PC-3 (cell line): ENCODE results near the gene C4orf36. TPM values are rescaled to one million over a fixed set of nuclear protein-coding genes. Genes with fewer than 3 reads are reported as not detected.

Source experiments
- ATAC-seq: fragments of 200-7000 bp; cut with Tn5 transposase; 2 replicates; pipeline ENCODE4 v1.9.1; 2020; ENCODE audit warnings: mild to moderate bottlenecking, moderate library complexity
- Bru-seq: library from RNA; stranded (reverse); fragments of 400-500 nt; gene quantifications from one replicate; lab custom pipeline; 2021; lab: Mats Ljungman, UMichigan
- BruChase-seq, 2 experiments: library from RNA; stranded (reverse); fragments of 400-500 nt; gene quantifications; one replicate each; lab custom pipeline; 2021; lab: Mats Ljungman, UMichigan
- BruUV-seq: library from RNA; stranded (reverse); fragments of 400-500 nt; replicated peaks from 2 replicates; lab custom pipeline; 2021; lab: Mats Ljungman, UMichigan
- CTCF ChIA-PET: fragments of 300-600 bp; sonication (Branson Sonifier 250); formaldehyde crosslinking; loops from one replicate; lab custom pipeline; 2022; ENCODE audit warnings: antibody characterized with exemption; lab: Charles Lee
- POLR2A ChIA-PET: fragments of 300-600 bp; sonication (Branson Sonifier 250); formaldehyde crosslinking; loops from one replicate; lab custom pipeline; 2022; ENCODE audit warnings: antibody characterized with exemption; ENCODE audit not compliant: unreplicated experiment; lab: Charles Lee
- DNase-seq: peaks from one replicate; pipeline ENCODE4 v3.0.0-alpha.2; 2015
- H2AFZ ChIP-seq: fragments of 300-600 bp; sonication (generic); 2 replicates; pipeline ENCODE4 v1.6.0; 2016; ENCODE audit warnings: antibody characterized with exemption, low read length
- H3F3A ChIP-seq: fragments of 300-600 bp; sonication (generic); one replicate; pipeline ENCODE4 v1.6.0; 2017; ENCODE audit warnings: antibody characterized with exemption, low read length, control low read depth, mild to moderate bottlenecking; ENCODE audit not compliant: unreplicated experiment
- H3K27ac ChIP-seq: fragments of 300-600 bp; sonication (generic); 2 replicates; pipeline ENCODE4 v1.5.1; 2016; ENCODE audit warnings: mild to moderate bottlenecking, low read length
- H3K27me3 ChIP-seq: fragments of 300-600 bp; sonication (generic); 2 replicates; pipeline ENCODE4 v1.6.1; 2016; ENCODE audit warnings: low read length, mixed read lengths
- H3K36me3 ChIP-seq: fragments of 300-600 bp; sonication (generic); 2 replicates; pipeline ENCODE4 v1.6.1; 2016; ENCODE audit warnings: low read depth, mixed run types, low read length, mixed read lengths
- H3K4me1 ChIP-seq: fragments of 300-600 bp; sonication (generic); 2 replicates; pipeline ENCODE4 v1.5.1; 2016; ENCODE audit warnings: low read length; ENCODE audit not compliant: insufficient read depth
- H3K4me2 ChIP-seq: fragments of 300-600 bp; sonication (generic); 2 replicates; pipeline ENCODE4 v1.6.0; 2016; ENCODE audit warnings: low read length
- H3K4me3 ChIP-seq: fragments of 300-600 bp; sonication (generic); 2 replicates; pipeline ENCODE4 v1.5.1; 2016; ENCODE audit warnings: mild to moderate bottlenecking, low read length, mixed read lengths
- H3K79me2 ChIP-seq: fragments of 300-600 bp; sonication (generic); 2 replicates; pipeline ENCODE4 v1.6.1; 2017; ENCODE audit warnings: low read length, mixed read lengths
- H3K9ac ChIP-seq: fragments of 300-600 bp; sonication (generic); 2 replicates; pipeline ENCODE4 v1.6.0; 2016; ENCODE audit warnings: mild to moderate bottlenecking, low read length
- H3K9me2 ChIP-seq: fragments of 300-600 bp; sonication (generic); replicated peaks from 2 replicates; pipeline ENCODE4 v1.6.1; 2016; ENCODE audit warnings: mixed run types, low read length, mixed read lengths
- H3K9me3 ChIP-seq: fragments of 300-600 bp; sonication (generic); 2 replicates; pipeline ENCODE4 v1.6.1; 2016; ENCODE audit warnings: low read length, mixed read lengths
- H4K20me1 ChIP-seq: fragments of 300-600 bp; sonication (generic); 2 replicates; pipeline ENCODE4 v1.6.1; 2016; ENCODE audit warnings: low read length, mixed read lengths
- CTCF ChIP-seq: fragments of 300-600 bp; sonication (generic); conservative IDR thresholded peaks from 2 replicates; pipeline ENCODE4 v1.5.1; 2017; ENCODE audit warnings: antibody characterized with exemption, low read depth, mild to moderate bottlenecking, low read length
- EZH2 ChIP-seq: fragments of 300-600 bp; sonication (generic); IDR thresholded peaks from one replicate; pipeline ENCODE4 v1.6.1; 2017; ENCODE audit warnings: antibody characterized with exemption, mild to moderate bottlenecking, low read length; ENCODE audit not compliant: unreplicated experiment
- EZH2phosphoT487 ChIP-seq: fragments of 300-600 bp; sonication (generic); IDR thresholded peaks from 2 replicates; pipeline ENCODE4 v1.6.1; 2018; ENCODE audit warnings: mild to moderate bottlenecking, antibody characterized with exemption, low read length, borderline replicate concordance
- intact Hi-C: fragments of 100-400 bp; cut with micrococcal nuclease; formaldehyde crosslinking; loops from 2 replicates; pipeline ENCODE4 v1.9.0; 2023
- long read RNA-seq: library from polyadenylated mRNA; unstranded; transcript quantifications from one replicate; pipeline ENCODE4 v2.0.0, GENCODE V29; 2021; ENCODE audit not compliant: unreplicated experiment
- total RNA-seq: library from RNA; depleted of rRNA; stranded (reverse); fragments of >200 nt; gene quantifications from 2 replicates; pipeline ENCODE4 v1.2.3, GENCODE V29; 2014; rRNA removed

Gene C4orf36, protein sequence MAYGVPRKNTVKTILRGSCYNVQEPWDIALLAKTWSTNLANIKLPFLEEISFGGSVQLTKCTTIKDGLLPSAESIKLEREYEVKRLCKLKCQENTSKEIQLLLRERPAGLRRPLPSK
- total RNA-seq (1.8 and 2.0 TPM in 2 replicates), Bru-seq, nascent RNA (percentile 38 among the genes with signal in this experiment), BruChase-seq, experiment 1, labeled RNA remaining after a 6-hour chase (percentile 41 among the genes with signal in this experiment), BruChase-seq, experiment 2, labeled RNA remaining after a 2-hour chase (percentile 42 among the genes with signal in this experiment)
- long read RNA-seq, partial matches to known transcripts, result 0 of 5 reads
- long read RNA-seq, other reads (novel, unspliced or antisense), result 5 of 5 reads

- intact Hi-C loops, result loop anchor here (1.0 to 10.0 kb wide), 2 partner anchors 61 to 217 kb away; no protein-coding TSS in a partner anchor
- no peaks in the 10 kb centered on the region for H3F3A ChIP-seq
These were observed at the start of gene C4orf36 for GRCh38 chr4:86891762-86892635. C4orf36 (minus strand) TSS chr4:86892422; CDS start chr4:86891520, 902 bp downstream.

DNA sequence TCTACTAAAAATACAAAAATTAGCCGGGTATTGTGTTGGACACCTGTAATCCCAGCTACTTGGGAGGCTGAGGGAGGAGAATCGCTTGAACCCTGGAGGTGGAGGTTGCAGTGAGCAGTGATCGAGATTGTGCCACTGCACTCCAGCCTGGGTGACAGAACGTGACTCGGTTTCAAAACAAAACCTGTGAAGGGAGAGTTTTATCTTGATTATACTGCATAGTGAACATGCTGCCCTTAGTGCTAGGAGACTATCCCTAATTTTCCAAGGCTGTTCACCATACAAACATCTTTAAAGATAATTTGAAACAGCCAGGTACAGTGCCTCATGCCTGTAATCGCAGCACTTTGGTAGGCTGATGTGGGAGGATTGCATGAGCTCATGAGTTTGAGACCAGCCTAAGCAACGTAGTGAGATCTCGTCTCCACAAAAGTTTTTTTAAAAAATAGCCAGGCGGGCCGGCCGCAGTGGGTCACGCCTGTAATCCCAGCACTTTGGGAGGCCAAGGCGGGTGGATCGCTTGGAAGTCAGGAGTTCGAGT, 48.8 kb upstream of the C4orf36 start:
- BruUV-seq, result no TSS peak
- DNase-seq (no peak), ATAC-seq (no peak)
- Histone ChIP-seq H3K9ac (no peak overlapping the region), H4K20me1 (no peaks in the 10 kb centered on the region), H3K4me1 (peaks cover 36% of the 10 kb centered on the region), H3K27ac (no peak overlapping the region), H3K9me3 (no peaks in the 10 kb centered on the region), H3K27me3 (no peaks in the 10 kb centered on the region), H3K79me2 (peaks cover 68% of the 10 kb centered on the region), H3K4me2 (no peak overlapping the region), H3F3A (no peaks in the 10 kb centered on the region), H2AFZ (no peak overlapping the region), H3K9me2 (no peaks in the 10 kb centered on the region), H3K4me3 (no peak overlapping the region), H3K36me3 (no peaks in the 10 kb centered on the region)
- TF ChIP-seq EZH2phosphoT487 (no peak), CTCF (no peak), EZH2 (no peak)
- ChIA-PET POLR2A (no interaction called here), CTCF (no interaction called here)
- intact Hi-C loops, result no loop called here

More at GRCh38 chr4:86891762-86892635, at the start of gene C4orf36:
- Histone ChIP-seq H3K9me3 (no peaks in the 10 kb centered on the region), H3K4me1 (peaks cover 29% of the 10 kb centered on the region), H3K4me2 (peak within 1 kb of the TSS; percentile 94), H4K20me1 (no peaks in the 10 kb centered on the region), H3K79me2 (no peaks in the 10 kb centered on the region), H2AFZ (peak within 1 kb of the TSS; percentile 84), H3K9ac (peak within 1 kb of the TSS; percentile 94), H3K4me3 (peak within 1 kb of the TSS; percentile 78), H3K27me3 (no peaks in the 10 kb centered on the region), H3K9me2 (no peaks in the 10 kb centered on the region), H3K27ac (peak within 1 kb of the TSS; percentile 87), H3K36me3 (no peaks in the 10 kb centered on the region)
- TF ChIP-seq EZH2 (no peak), CTCF (0 out of 2 replicates have a peak, but pooled peaks have one; percentile 16)
- peak; percentile 84 for ATAC-seq
- BruUV-seq, result no TSS peak
- DNase-seq, result peak; percentile 81
- POLR2A ChIA-PET, result interaction anchor here (0.8 kb wide), 1 partner anchor 208 kb away, joined by 7 read pairs; no protein-coding TSS in a partner anchor
- CTCF ChIA-PET, result interaction anchor here (0.5 kb wide), 1 partner anchor 366 kb away, joined by 3 read pairs; no protein-coding TSS in a partner anchor
